Stimulated activated effector memory CD8-positive, alpha-beta T cell treated with anti-CD3 and anti-CD28 coated beads, Interleukin-12 subunit alpha, Interleukin-12 subunit beta, amount 100 ng/mL, for 72 hours (primary cell): Measurements from ENCODE around the gene COL6A2.
"Not testable (repeated sequence)": the region's sequence is repeated elsewhere in the genome, so short reads cannot be mapped to it uniquely, and the experiment has no call there.

ENCODE experiments used
- ATAC-seq: fragments of 150-1000 bp; cut with Tn5 transposase; 2 replicates; pipeline ENCODE4 v1.10.0; 2021
- DNase-seq, 2 donors: peaks; one replicate each; pipeline ENCODE4 v3.0.0; 2021 to 2022; ENCODE audit warnings: low spot score in 2 of 2
- H3K27ac Mint-ChIP-seq: one replicate; pipeline ENCODE4 v1.8.0; 2022; ENCODE audit warnings: mild to moderate bottlenecking, mixed read lengths
- H3K36me3 Mint-ChIP-seq: one replicate; pipeline ENCODE4 v1.8.0; 2022; ENCODE audit warnings: mild to moderate bottlenecking, mixed read lengths
- H3K4me1 Mint-ChIP-seq: one replicate; pipeline ENCODE4 v1.8.0; 2022; ENCODE audit warnings: mixed read lengths
- H3K4me3 Mint-ChIP-seq: one replicate; pipeline ENCODE4 v1.8.0; 2022; ENCODE audit warnings: mild to moderate bottlenecking, mixed read lengths
- H3K9me3 Mint-ChIP-seq: one replicate; pipeline ENCODE4 v1.8.0; 2022; ENCODE audit warnings: mixed read lengths

COL6A2 gene

DNA sequence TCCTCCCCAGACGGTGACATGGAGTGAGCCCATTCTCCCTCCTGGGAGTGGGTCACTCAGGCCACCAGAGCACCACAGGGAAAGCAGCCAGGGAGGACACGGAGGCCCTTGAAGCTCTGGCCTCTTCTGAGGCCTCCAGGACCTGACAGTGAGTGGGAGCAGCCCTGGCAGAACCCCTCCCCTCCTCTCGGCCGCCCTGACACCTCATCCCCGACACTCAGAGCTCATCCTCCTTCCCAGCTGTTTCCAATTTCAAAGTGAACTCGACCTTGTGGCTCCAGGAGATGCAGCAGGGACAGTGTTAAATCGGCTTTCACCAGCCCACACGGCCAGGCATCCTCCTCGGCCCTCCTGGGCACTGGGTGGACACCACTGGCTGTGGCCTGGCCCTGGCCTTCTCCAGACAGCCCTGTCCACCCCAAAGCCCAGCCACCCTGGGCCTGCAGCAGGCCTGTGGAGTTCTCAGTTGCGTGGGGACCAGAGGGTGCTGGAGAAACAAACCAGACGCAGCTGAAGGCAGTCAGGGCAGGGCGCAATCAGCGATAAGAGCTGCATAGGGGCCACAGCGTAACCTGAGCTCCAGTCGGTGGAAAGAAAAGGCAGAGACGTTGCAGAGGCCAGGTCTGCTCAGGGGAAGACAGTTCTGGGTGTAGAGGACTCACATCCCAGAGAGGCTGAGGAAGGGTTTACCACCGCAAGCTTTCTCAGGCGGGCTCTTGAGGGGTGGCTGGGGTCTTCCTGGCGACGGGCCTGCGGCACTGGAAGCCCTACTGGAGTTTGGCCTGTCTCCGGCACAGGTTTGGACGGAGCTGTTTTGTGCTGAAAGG, 30.4 kb downstream of the COL6A2 start:
- Mint-ChIP-seq H3K4me1 (no peaks in the 10 kb centered on the region), H3K9me3 (no peaks in the 10 kb centered on the region), H3K4me3 (no peak overlapping the region), H3K36me3 (peaks cover 5% of the 10 kb centered on the region), H3K27ac (no peak overlapping the region)
- ATAC-seq = no peak
- no peak for DNase-seq

GRCh38 chr21:46128933-46129571, 31.1 kb downstream of the COL6A2 start:
- Mint-ChIP-seq H3K4me1 (no peaks in the 10 kb centered on the region), H3K27ac (no peak overlapping the region), H3K9me3 (no peaks in the 10 kb centered on the region), H3K36me3 (peaks cover 3% of the 10 kb centered on the region), H3K4me3 (no peak overlapping the region)
- ATAC-seq (no peak), DNase-seq (no peak)

DNA sequence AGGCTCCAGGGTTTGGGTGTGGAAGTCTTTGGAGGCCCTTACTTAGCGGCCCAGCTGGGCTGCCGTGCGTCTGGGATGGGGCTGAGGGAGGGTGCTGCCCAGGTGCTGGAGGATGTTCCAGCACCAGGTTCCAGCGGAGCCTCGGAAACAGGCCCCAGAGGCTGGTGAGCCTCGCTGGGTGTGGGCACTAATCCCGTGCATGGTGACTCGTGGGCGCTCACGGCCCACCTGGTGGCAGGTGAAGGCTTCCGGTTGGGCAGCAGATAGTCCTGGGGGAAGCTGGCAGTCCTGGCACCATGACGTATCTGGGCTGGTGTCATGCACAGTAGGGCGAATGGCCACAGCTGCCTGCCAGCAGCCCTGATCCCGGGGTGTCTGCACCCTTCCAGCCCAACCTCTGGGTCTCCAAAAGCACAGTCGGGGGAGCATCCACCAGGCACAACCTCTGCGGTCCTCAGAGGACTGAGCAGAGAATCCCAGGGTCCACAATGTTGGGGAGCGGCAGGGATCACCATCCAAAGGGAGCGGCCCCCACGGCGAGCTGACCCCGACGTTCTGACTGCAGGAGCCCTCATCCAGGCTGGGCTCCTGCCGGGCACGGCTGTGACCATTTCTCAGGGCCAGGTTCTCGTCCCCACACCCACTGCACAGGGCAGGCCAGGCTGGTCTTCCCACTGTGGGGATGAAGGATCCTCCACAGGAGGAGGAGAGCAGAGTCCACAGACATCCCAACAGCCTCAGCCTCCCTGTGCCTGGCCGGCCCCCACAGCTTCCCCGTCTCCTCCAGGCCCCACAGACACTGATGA, 32.1 kb downstream of the COL6A2 start:
- Mint-ChIP-seq H3K36me3 (no peaks in the 10 kb centered on the region), H3K4me1 (no peaks in the 10 kb centered on the region)

GRCh38 chr21:46130831-46131587, 33.1 kb downstream of the COL6A2 start:
- no peak overlapping the region for H3K27ac Mint-ChIP-seq
- H3K9me3 Mint-ChIP-seq = no peaks in the 10 kb centered on the region
- H3K4me1 Mint-ChIP-seq = no peaks in the 10 kb centered on the region
- DNase-seq (no peak), ATAC-seq (no peak)
- no peaks in the 10 kb centered on the region for H3K36me3 Mint-ChIP-seq
- H3K4me3 Mint-ChIP-seq = no peak overlapping the region

More for the DNA sequence above, 32.1 kb downstream of the COL6A2 start:
- H3K4me3 Mint-ChIP-seq = no peak overlapping the region
- ATAC-seq = no peak
- H3K9me3 Mint-ChIP-seq = no peaks in the 10 kb centered on the region
- no peak for DNase-seq
- H3K27ac Mint-ChIP-seq = no peak overlapping the region

DNA sequence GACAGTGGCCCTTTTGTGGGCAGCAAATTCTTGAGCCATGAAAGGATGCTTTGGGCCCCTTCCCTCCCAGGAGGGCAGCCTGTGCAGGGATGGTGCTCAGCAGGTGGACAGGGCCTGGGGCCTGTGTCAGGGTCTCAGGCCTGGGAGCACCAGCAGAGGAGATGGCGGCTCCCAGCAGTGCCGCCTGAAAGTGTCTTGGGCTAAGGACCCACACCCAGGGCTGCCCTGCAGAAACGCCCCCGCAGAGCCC, 33.6 kb downstream of the COL6A2 start:
- Mint-ChIP-seq H3K9me3 (no peaks in the 10 kb centered on the region), H3K4me3 (no peak overlapping the region), H3K36me3 (no peaks in the 10 kb centered on the region), H3K4me1 (no peaks in the 10 kb centered on the region), H3K27ac (no peak overlapping the region)
- DNase-seq = no peak
- no peak for ATAC-seq

DNA sequence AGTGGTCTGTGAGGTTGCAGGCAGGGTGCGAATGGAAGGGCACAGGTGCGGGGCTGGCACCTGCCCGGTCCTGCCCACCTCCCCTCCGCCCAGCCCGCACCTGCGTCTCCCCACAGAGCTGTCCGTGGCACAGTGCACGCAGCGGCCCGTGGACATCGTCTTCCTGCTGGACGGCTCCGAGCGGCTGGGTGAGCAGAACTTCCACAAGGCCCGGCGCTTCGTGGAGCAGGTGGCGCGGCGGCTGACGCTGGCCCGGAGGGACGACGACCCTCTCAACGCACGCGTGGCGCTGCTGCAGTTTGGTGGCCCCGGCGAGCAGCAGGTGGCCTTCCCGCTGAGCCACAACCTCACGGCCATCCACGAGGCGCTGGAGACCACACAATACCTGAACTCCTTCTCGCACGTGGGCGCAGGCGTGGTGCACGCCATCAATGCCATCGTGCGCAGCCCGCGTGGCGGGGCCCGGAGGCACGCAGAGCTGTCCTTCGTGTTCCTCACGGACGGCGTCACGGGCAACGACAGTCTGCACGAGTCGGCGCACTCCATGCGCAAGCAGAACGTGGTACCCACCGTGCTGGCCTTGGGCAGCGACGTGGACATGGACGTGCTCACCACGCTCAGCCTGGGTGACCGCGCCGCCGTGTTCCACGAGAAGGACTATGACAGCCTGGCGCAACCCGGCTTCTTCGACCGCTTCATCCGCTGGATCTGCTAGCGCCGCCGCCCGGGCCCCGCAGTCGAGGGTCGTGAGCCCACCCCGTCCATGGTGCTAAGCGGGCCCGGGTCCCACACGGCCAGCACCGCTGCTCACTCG, 34.1 kb downstream of the COL6A2 start:
- Mint-ChIP-seq H3K4me1 (no peaks in the 10 kb centered on the region), H3K36me3 (no peaks in the 10 kb centered on the region), H3K4me3 (no peak overlapping the region), H3K27ac (no peak overlapping the region), H3K9me3 (no peaks in the 10 kb centered on the region)
- no peak for DNase-seq
- no peak for ATAC-seq

DNA sequence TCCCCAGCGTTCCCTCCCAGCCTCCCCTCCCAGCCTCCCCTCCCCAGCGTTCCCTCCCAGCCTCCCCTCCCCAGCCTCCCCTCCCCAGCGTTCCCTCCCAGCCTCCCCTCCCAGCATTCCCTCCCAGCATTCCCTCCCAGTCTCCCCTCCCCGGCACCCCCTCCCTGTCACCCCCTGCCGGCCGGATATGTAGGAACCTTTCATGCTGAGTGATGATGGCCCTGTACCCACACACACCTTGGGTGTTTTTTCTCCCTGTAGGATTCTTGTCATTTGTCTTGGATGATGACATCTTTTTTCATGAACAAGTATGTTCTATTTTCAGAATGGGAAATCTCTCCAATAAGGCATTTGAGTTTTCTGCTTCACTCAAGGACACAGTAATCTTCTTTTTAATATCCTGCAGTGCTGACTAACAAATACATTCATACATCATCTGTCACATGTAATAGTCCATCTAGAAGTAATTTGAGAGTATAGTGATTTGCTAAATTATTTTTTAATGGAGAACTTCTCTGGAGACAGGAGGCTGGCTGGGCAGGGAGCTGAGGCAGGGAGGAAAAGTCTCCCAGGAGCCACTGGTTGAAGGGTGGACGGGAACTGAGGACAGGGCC, 38.0 kb downstream of the COL6A2 start:
- H3K27ac Mint-ChIP-seq = no peak overlapping the region
- H3K4me1 Mint-ChIP-seq = no peaks in the 10 kb centered on the region
- no peak overlapping the region for H3K4me3 Mint-ChIP-seq
- H3K9me3 Mint-ChIP-seq = no peaks in the 10 kb centered on the region
- no peaks in the 10 kb centered on the region for H3K36me3 Mint-ChIP-seq
- ATAC-seq (no peak), DNase-seq (no peak)

DNA sequence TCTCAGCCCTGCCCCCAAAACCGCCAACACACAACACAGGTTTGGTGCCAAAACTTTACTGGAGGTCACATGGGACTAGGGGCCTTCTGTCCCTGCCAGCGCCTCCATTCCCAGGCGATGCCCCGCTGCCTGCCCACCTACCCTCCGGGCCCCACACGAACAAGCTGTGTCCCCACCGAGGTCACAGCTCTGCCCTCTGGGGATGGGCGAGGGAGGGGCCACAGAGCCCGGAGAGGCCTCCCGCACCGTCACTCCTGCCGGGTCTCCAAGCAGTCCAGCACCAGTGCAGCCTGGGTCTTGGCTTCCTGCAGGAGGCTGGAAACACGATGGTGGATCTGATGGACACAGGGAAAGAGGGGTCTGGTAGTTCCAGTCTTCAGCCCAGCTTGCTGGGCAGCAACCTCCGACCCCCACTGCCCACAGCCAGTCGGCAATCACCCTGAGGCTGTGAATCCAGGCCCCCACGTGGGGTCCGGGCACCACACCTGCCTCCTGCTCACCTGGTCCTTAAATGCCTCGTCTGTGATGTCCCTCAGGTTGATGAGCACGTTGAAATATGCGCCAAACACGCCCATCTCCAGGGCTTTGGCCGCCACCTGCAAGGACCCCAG, 38.9 kb downstream of the COL6A2 start:
- DNase-seq (no peak), ATAC-seq (no peak)
- H3K4me1 Mint-ChIP-seq = no peaks in the 10 kb centered on the region
- no peak overlapping the region for H3K4me3 Mint-ChIP-seq
- no peaks in the 10 kb centered on the region for H3K9me3 Mint-ChIP-seq
- no peak overlapping the region for H3K27ac Mint-ChIP-seq
- H3K36me3 Mint-ChIP-seq = no peaks in the 10 kb centered on the region

GRCh38 chr21:46137908-46138307, 40.0 kb downstream of the COL6A2 start:
- Mint-ChIP-seq H3K27ac (no peak overlapping the region), H3K4me3 (no peak overlapping the region), H3K36me3 (no peaks in the 10 kb centered on the region), H3K4me1 (no peaks in the 10 kb centered on the region), H3K9me3 (no peaks in the 10 kb centered on the region)
- DNase-seq (no peak), ATAC-seq (no peak)

- no peaks in the 10 kb centered on the region for H3K36me3 Mint-ChIP-seq
- H3K27ac Mint-ChIP-seq = no peak overlapping the region
- H3K4me3 Mint-ChIP-seq = no peak overlapping the region
- ATAC-seq = no peak
- H3K4me1 Mint-ChIP-seq = peaks cover under 1% of the 10 kb centered on the region
- no peak for DNase-seq
- H3K9me3 Mint-ChIP-seq = no peaks in the 10 kb centered on the region
Measured at GRCh38 chr21:46138383-46138970, 40.6 kb downstream of the COL6A2 start.

GRCh38 chr21:46139686-46140085, 41.8 kb downstream of the COL6A2 start:
- Mint-ChIP-seq H3K4me1 (peaks cover 13% of the 10 kb centered on the region), H3K36me3 (no peaks in the 10 kb centered on the region), H3K4me3 (no peak overlapping the region), H3K27ac (no peak overlapping the region), H3K9me3 (no peaks in the 10 kb centered on the region)
- ATAC-seq (no peak), DNase-seq (no peak)

- peaks cover 15% of the 10 kb centered on the region for H3K4me1 Mint-ChIP-seq
- not testable (repeated sequence) for ATAC-seq, H3K36me3 Mint-ChIP-seq, DNase-seq, H3K9me3 Mint-ChIP-seq, H3K4me3 Mint-ChIP-seq, H3K27ac Mint-ChIP-seq
Measured at GRCh38 chr21:46140352-46141003, 42.6 kb downstream of the COL6A2 start.

DNA sequence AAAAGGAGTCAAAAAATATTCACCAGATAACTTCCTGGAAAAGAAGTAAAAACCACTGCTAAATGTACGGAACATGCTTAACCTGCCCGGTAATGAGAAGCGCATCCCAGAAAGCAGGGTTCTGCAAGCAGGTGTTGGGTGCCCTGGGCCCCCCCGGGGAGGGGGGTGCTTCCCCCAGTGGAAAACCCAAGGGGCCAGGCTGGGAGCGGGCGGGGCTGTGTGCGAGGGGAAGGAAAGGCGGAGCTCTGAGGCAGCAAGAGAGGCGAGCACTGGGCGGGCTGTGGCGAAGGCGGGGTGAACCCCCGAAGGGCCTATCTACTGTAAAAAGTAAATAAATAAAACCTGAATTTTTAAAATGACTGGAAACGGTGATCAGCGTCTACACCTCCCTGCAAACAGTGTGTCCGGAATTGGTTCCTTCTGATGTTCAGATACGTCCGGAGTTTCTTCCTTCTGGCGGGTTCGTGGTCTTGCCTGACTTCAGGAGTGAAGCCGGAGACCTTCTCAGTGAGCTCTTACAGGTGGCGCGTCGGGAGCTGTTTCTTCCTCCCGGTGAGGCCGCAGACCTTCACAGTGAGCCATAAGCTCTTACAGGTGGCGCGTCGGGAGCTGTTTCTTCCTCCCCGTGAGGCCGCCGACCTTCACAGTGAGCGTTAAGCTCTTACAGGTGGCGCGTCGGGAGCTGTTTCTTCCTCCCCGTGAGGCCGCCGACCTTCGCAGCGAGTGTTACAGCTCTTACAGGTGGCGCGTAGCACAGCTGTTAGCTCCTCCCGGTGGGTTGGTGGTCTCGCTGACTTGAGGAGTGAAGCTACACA, 44.1 kb downstream of the COL6A2 start:
- Mint-ChIP-seq H3K27ac (no peak overlapping the region), H3K4me1 (peaks cover 15% of the 10 kb centered on the region), H3K36me3 (no peaks in the 10 kb centered on the region), H3K9me3 (no peaks in the 10 kb centered on the region), H3K4me3 (no peak overlapping the region)
- DNase-seq (no peak), ATAC-seq (no peak)
